Skin epidermis (tissue), 12 donors: ENCODE measurements around the gene RASGRP4.
"Not testable (repeated sequence)": the region's sequence is repeated elsewhere in the genome, so short reads cannot be mapped to it uniquely, and the experiment has no call there.

Experiments used
- H3K27ac ChIP-seq, 21 experiments: fragments of 200-600 bp; sonication (generic) in 11 of 21; one replicate each; pipeline ENCODE4 v1.5.0; 2020; ENCODE audit warnings: mild to moderate bottlenecking in 3 of 21, inconsistent platforms in 2 of 21, moderate library complexity in 2 of 21
- H3K4me3 ChIP-seq, 7 experiments: fragments of 200-600 bp; sonication (generic) in 2 of 7; one replicate each; pipeline ENCODE4 v1.5.0; 2020; ENCODE audit warnings: inconsistent platforms in 2 of 7, mild to moderate bottlenecking in 2 of 7, moderate library complexity in 1 of 7

Gene RASGRP4

GRCh38 chr19:38421856-38422255 lies 4.2 kb downstream of the RASGRP4 start:
- Histone ChIP-seq H3K4me3 (no peak overlapping the region), H3K27ac (no peak overlapping the region)

- no peak overlapping the region for H3K4me3 ChIP-seq
- H3K27ac ChIP-seq: no peak overlapping the region
Observed at GRCh38 chr19:38420935-38421334, 5.1 kb downstream of the RASGRP4 start.

- H3K27ac ChIP-seq: peak overlapping the region in 12 of 21 experiments; percentile 10 to 70 (median 46)
- H3K4me3 ChIP-seq: peak overlapping the region; percentile 6 to 42 (median 26)
Observed at GRCh38 chr19:38417544-38418506, 8.2 kb downstream of the RASGRP4 start.

- Histone ChIP-seq H3K27ac (peak overlapping the region in 9 of 21 experiments; percentile 10 to 70 (median 39)), H3K4me3 (no peak overlapping the region)
Observed at GRCh38 chr19:38417146-38417543, 8.9 kb downstream of the RASGRP4 start.

- Histone ChIP-seq H3K27ac (no peak overlapping the region), H3K4me3 (no peak overlapping the region)
Observed at GRCh38 chr19:38413416-38413815, 12.6 kb downstream of the RASGRP4 start.

- no peak overlapping the region for H3K27ac ChIP-seq
Observed at GRCh38 chr19:38412961-38413360, 13.1 kb downstream of the RASGRP4 start.

GRCh38 chr19:38412491-38412890 lies 13.5 kb downstream of the RASGRP4 start:
- Histone ChIP-seq H3K27ac (no peak overlapping the region), H3K4me3 (no peak overlapping the region)

More at GRCh38 chr19:38412961-38413360, 13.1 kb downstream of the RASGRP4 start:
- H3K4me3 ChIP-seq: no peak overlapping the region

GRCh38 chr19:38411898-38412297 lies 14.1 kb downstream of the RASGRP4 start:
- H3K4me3 ChIP-seq, H3K27ac ChIP-seq: not testable (repeated sequence)

GRCh38 chr19:38411041-38411712 lies 14.8 kb downstream of the RASGRP4 start:
- Histone ChIP-seq H3K4me3 (no peak overlapping the region), H3K27ac (no peak overlapping the region)

- H3K27ac ChIP-seq, H3K4me3 ChIP-seq: not testable (repeated sequence)
Observed at GRCh38 chr19:38410407-38410806, 15.6 kb downstream of the RASGRP4 start.

- Histone ChIP-seq H3K4me3 (no peak overlapping the region), H3K27ac (no peak overlapping the region)
Observed at GRCh38 chr19:38409631-38410133, 16.3 kb downstream of the RASGRP4 start.

GRCh38 chr19:38405276-38405675 lies 20.7 kb downstream of the RASGRP4 start:
- Histone ChIP-seq H3K4me3 (no peak overlapping the region), H3K27ac (no peak overlapping the region)

- H3K27ac ChIP-seq: no peak overlapping the region
Observed at GRCh38 chr19:38404858-38405257, 21.2 kb downstream of the RASGRP4 start.

GRCh38 chr19:38402967-38403674 lies 22.9 kb downstream of the RASGRP4 start, which contains the start of gene FAM98C:
FAM98C (plus strand) TSS chr19:38403093; CDS start chr19:38403154, 61 bp downstream.
- Histone ChIP-seq H3K27ac (peak within 1 kb of the TSS; percentile 68 to 96 (median 91)), H3K4me3 (peak within 1 kb of the TSS; percentile 66 to 95 (median 91))

More at GRCh38 chr19:38404858-38405257, 21.2 kb downstream of the RASGRP4 start:
- H3K4me3 ChIP-seq: no peak overlapping the region

- H3K27ac ChIP-seq: peak overlapping the region in 15 of 21 experiments; percentile 2 to 96 (median 65)
- peak overlapping the region; percentile 66 to 95 (median 91) for H3K4me3 ChIP-seq
Observed at GRCh38 chr19:38402623-38402966, 23.4 kb downstream of the RASGRP4 start.

- no peak overlapping the region for H3K4me3 ChIP-seq
- no peak overlapping the region for H3K27ac ChIP-seq
Observed at GRCh38 chr19:38401148-38401547, 24.9 kb downstream of the RASGRP4 start.

GRCh38 chr19:38400361-38400760 lies 25.7 kb downstream of the RASGRP4 start:
- Histone ChIP-seq H3K27ac (no peak overlapping the region), H3K4me3 (no peak overlapping the region)

- no peak overlapping the region for H3K27ac ChIP-seq
- no peak overlapping the region for H3K4me3 ChIP-seq
Observed at GRCh38 chr19:38399537-38399936, 26.5 kb downstream of the RASGRP4 start.

GRCh38 chr19:38399081-38399480 lies 26.9 kb downstream of the RASGRP4 start:
- Histone ChIP-seq H3K4me3 (no peak overlapping the region), H3K27ac (no peak overlapping the region)
